GM20431 (cell line): ENCODE results near the gene FHIT.

Experiments used
- in situ Hi-C: fragments of 300-500 bp; cut with MseI, MboI; formaldehyde crosslinking; loops from one replicate; pipeline ENCODE4 v1.15.0; 2020; ENCODE audit warnings: low sequenced_read_pairs; ENCODE audit not compliant: unreplicated experiment

Gene FHIT

DNA sequence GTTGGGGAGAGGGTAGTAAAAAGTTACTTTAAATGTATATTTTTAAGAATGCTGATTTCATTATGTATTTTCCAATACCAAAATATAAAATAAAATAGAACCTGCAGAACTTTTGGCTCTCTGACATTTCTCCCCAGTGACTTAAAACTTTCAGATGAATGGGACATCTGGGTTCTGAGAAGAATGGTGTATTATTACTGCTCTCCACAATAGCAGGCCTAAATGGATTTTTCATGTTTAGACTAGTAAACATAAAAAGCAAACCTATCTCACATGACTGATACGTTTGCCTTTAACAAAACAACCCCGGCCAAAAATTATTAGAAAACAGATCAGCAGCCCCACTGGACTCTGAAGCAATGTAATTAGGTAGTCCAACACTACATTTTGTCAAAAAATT is 73.8 kb downstream of the FHIT start:
- in situ Hi-C loops = no loop called here

DNA sequence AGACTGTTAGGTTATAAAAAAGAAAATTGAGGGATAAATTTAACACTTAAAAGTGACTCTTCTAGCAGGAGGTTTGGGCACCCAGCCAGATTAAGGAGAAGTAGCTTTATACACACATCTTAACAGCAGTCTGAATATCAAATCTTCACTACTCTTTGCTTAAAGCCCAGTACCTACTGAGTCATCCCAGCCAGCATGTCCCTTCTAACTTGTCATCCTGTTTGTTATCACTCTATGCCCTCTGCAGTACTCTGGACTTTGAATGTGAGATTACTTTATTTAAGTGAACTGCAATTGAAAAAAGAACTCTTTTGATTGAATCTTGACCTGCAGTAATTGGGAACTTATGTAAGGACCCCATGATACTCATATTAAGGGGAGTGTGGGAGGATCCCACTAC is 77.6 kb downstream of the FHIT start:
- in situ Hi-C loops = no loop called here

DNA sequence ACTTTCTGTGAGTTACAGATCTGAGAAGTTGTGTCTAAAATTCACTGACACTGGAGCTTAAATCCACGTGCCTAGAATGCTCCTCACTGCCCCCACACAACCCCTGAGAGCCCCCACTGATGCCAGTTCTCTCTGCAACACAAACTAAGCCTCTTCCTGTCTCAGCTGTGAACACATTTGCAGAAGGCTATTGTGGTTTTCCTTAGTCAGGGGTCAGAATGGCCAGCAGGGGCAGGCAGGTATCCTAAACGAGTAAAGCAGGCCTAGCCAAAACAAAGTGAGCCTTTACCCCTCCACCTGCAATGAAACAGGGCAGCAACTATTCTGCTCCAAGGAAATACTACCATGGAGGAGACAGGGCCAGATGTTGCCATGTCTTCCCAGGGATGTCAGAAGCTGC is 78.6 kb downstream of the FHIT start:
- in situ Hi-C loops = no loop called here

DNA sequence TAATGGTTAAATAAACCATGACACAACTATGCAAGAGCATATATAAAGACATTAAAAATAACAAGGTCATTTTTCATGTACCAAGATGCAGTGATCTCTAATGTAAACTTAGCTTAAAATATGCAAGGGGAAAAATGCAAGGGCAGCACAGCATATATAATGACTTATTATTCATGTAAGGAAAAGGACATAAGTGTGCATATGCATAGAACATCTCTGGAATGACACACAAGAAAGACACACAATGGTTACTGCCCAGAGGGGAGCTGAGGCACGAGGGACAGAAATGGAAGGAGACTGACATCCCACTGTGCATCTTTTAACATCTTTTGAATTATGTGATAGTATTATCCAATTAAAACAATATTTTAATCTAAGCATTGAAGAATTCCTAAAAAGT is 79.0 kb downstream of the FHIT start:
- in situ Hi-C loops = no loop called here

DNA sequence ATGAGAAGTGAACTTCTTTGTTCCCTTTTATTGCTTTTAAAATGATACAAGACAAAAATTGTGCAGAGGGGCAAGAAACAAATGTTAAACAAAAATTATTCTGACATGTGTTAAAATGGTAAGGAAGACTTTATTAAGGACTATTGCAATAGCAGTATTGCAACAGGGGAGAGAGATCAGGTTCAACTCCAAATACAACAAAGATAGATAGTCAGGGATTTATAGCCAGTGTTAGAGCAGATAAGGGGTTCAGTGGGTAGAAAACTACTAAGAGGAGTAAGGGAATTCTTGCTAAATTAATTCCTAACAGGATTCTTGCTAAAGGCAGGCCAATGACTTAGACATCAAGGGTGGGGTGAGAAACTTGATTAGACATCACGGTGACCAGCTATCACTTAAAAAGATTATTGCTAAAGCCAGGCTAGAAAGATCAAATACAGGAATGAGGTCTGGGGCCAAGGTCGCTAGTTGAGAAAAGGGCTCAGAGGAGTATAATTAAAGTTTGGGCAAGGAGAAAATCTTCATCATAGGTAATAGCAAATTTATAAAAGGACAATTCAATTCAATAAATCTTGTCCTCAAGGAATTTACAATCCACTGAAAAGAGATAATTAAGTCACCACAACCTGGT is 81.5 kb downstream of the FHIT start:
- in situ Hi-C loops = no loop called here

DNA sequence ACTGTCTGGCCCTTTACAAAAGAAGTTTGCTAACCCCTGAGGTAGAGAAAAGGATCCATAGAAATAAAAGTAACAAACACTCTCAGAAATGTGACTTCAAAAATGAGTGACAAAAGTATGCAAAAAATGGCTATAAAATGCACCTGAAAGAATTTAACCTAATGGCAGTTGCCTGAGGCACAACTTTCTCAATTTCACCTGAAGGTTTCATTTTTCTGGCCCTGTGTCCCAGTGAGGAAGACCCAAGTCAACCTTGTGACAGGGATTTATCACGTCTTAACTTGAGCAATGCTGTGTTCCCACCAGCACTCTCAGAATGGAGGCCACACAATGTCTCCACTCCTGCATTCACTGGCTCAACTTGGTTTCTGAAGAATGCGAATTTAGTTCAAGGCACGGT is 83.0 kb downstream of the FHIT start:
- in situ Hi-C loops = no loop called here

GRCh38 chr3:61162965-61163364 is 88.3 kb downstream of the FHIT start:
- in situ Hi-C loops = no loop called here

- in situ Hi-C loops = no loop called here
These were observed 92.6 kb downstream of the FHIT start for GRCh38 chr3:61158667-61159066.

- in situ Hi-C loops = no loop called here
These were observed 93.0 kb downstream of the FHIT start for GRCh38 chr3:61158216-61158615.

DNA sequence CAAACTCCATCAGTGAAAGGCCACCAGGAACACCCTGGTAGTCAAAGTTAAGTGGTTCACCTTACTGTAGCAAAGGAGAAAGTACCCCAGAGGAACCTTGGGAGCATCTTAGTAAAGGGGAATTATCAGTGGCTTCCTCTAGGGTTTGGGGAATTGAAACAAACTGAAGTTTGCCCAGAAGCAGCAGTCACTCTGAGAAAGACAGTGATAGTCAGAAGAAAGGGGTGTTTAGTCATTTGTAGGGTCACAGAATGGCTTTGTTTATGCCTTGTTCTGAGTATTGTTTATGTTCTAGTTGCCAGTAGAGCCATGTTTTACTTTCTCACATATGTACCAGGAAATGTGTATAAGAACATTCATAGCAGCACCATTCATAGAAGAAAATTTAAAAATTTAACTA is 93.8 kb downstream of the FHIT start:
- in situ Hi-C loops = no loop called here

GRCh38 chr3:61155701-61156292 is 95.5 kb downstream of the FHIT start:
- in situ Hi-C loops = no loop called here

DNA sequence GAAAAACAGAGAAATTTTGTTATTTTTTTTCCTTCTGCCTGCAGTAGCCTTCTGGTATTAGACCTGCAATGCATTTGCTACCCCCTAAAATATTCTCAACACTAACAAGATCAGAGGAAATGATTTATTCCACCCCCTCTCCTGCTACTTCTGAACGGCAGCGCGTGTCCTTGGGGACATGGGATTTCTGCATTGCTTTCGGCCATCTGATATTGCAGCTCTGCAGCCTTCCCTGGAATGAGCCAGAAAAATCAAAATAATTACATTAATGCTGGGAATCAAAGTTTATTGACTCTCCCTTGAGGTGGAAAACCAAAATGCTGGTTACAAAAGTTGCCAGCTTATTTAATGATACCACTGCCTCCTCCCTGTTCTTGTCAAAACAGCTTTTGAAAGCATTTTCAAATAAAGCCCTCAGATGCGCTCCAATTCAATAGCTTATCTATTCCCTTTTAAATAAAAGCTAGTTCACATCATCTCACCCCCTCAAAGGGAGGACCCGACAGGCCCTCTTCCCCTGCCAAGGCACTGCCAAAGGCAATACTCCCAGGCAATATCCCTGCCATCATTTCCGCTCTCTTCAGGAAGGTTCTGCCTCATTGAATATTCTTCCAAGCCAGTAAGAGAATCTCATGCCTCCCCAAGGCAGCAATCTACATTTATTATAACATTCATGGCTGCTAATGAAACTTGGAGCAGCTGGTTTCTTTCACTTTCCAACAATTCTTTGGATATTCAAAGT is 96.6 kb downstream of the FHIT start:
- in situ Hi-C loops = no loop called here

DNA sequence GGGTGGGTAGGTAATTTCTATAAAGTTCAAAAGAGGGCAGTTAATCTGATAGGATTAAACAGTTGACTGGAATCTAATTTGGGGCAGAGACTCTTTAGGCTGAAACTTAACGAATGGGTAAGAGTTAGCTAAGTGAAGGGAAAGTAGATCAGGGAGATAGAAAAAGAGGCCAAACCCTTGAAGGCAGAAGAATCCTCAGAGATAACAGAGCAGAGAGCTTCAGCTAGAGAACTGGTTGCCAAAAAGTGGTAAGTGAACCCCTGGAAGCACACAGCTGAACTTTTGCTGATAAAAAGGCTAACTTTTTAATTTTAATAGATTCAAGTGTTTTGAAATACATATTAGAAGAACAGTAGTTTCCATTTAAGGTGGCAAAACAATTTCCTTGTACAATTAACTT is 99.2 kb downstream of the FHIT start:
- in situ Hi-C loops = no loop called here

DNA sequence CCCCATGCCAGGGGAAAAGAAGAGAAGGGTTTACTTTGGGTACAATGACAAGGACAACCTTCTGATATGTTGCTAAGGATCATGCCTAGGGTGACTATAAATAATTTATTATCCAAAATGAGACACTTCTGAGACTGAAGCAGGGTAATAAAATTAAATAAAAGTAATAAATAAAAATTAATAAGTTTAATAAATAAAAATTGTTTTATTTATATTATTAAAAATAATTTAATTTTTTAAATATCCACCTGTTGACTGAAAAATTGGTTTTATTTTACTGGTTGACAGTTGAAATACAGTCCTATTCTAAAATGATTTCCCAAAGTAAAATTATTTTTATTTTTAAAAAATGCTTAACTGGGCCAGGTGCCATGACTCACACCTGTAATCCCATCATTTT is 102.0 kb downstream of the FHIT start:
- in situ Hi-C loops = no loop called here

DNA sequence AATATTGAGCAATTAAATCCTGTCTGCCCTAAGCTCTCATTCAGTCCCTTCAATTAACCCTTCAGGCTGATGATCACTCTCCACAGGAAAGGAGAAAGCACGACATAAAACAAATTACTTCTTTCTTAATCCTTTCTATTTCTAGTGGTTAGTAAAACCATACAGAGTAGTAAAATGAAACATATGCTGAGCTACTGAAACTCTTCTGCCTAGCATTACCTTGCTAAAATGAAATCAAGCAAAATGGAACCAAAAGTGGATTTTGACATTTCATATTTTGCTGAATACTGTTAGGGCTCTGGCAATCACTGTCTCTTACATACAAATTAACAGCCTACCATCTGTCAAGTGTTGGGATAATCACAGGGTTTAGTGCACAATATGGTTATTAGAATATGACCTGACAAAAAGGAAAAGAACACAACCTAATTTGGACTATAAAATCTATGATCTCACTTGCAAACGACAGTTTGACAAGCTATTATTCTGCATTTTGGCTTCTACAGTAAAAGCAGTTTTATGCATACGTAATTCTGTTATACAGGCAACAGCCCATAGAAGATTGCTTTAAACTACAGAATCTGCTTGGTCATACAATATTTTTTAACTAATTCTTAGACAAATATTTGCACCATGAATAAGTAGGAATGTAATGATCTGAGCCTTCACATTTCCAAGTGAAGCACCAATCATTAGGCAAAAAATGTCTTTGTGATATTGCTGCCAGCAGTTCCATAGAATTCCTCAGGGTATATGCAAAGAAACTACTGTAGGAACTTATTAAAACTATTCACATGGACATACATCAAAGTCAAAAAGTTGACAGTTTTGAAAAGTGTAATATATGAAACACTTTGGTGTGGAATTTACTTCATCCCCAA is 105.0 kb downstream of the FHIT start:
- in situ Hi-C loops = no loop called here

DNA sequence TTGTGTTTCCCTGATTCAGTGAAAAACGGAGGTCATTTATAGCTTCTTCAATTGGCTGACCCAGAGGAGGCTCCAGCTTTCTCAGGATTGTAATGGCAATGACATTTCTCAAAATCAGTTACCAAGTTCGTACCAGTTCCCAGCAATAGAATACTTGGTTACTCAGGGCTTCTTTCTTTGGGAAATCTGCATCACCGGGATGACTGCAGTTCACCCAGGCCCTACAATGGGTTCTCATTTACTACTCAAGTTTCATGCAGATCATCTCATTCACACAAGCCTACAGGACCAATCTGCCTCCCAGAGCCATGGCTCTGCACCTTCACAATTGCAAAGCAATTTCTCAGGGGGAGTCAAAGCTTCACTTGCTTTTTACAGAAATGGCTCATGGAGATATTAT is 109.6 kb downstream of the FHIT start:
- in situ Hi-C loops = no loop called here

- in situ Hi-C loops = no loop called here
These were observed 110.0 kb downstream of the FHIT start for GRCh38 chr3:61141227-61141626.

DNA sequence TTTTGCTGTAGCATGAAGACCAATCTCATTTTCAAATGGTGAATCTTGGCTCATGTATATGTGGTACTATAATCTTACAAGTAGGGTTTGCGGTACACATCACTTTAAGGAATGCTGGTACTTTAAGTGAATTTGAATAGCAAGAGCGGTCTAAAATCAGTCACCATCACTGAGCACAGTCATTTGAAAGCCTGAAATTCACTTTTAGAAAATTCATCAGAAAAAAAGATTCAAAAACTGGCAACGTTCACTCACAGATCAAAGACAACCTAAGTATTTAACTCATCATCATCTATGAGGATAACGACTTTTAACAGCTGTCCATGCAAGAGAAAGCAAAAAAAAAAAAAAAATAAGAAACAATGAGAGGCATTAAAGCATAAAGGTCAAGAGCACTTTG is 111.6 kb downstream of the FHIT start:
- in situ Hi-C loops = no loop called here

- in situ Hi-C loops = no loop called here
These were observed 112.9 kb downstream of the FHIT start for GRCh38 chr3:61138401-61138800.

- in situ Hi-C loops = no loop called here
These were observed 115.1 kb downstream of the FHIT start for GRCh38 chr3:61136191-61136590.

DNA sequence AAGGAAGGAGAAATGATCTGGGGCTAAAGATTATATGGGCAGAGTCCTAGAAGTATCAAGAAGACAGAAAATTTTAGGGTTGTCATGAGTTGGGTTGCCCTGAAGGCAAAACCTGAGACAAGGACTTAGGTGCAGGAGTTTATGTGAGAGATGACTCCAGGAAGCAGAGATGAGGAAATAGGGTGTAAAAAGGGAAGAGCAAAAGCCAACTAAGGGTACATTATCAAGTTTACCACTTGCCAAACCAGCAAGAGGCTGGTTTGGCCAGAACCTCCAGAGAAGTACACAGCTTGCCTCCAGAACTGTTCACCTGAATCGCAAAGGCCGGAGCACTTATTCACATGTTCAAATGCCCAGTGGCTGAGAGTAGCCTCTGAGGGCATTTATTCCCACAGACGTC is 116.7 kb downstream of the FHIT start:
- in situ Hi-C loops = no loop called here
